ENCODE data around the gene AFF3.

GRCh38 chr2:99496021-99496420, 646.4 kb downstream of the AFF3 start:
- TF ChIP-seq BHLHE40 (IDR thresholded peaks at IDR 0.05; ENCODE audit: borderline replicate concordance) (no peak), TARDBP (IDR thresholded peaks at IDR 0.05) (no peak)
- TF ChIP-seq, protein P1, sequence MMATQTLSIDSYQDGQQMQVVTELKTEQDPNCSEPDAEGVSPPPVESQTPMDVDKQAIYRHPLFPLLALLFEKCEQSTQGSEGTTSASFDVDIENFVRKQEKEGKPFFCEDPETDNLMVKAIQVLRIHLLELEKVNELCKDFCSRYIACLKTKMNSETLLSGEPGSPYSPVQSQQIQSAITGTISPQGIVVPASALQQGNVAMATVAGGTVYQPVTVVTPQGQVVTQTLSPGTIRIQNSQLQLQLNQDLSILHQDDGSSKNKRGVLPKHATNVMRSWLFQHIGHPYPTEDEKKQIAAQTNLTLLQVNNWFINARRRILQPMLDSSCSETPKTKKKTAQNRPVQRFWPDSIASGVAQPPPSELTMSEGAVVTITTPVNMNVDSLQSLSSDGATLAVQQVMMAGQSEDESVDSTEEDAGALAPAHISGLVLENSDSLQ (IDR thresholded peaks at IDR 0.05) = no peak

Measured in HEK293T (cell line).